ENCODE measurements around the gene MBD5.

MBD5 gene

DNA sequence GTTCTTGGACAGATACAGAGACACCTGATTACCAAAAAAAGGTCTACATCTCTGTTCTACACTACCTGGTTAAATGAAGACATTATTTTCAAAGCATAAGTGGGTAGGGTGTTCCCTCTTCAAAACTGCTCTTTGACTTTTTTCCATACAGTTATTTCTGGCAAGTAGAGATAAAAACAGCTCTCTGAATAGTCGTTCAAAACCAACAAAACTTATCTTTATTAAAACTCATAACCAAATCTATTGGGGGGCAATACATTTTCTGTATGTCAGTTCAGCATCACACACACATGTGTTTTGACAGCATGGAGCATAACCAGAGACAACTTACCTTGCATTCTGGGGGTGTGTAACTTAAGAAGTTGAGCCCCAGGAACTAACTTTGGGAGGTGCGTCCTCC, 474.7 kb downstream of the MBD5 start:
- Histone ChIP-seq H3K79me1 (ENCODE audit: low read depth, low read length) (peaks cover 2% of the 10 kb centered on the region), H3K4me3 (ENCODE audit: low read length in 2 of 2) (no peak overlapping the region), H3K18ac (ENCODE audit: low read length) (no peak overlapping the region), H3K4me2 (ENCODE audit: insufficient read depth, low read length, poor library complexity, severe bottlenecking) (no peak overlapping the region), H3K27ac (replicated peaks; ENCODE audit: low read length) (no peak overlapping the region), H3K36me3 (replicated peaks in 1 of 2; ENCODE audit: control insufficient read depth in 2 of 2, insufficient read depth in 2 of 2, low read length in 2 of 2) (peaks cover 0 to 2% of the 10 kb centered on the region in 2 donors), H3K4ac (ENCODE audit: low read length) (no peak overlapping the region), H3K27me3 (ENCODE audit: control insufficient read depth in 3 of 3, insufficient read depth in 3 of 3, low read depth in 1 of 3, low read length in 3 of 3) (no peaks in the 10 kb centered on the region), H2AK5ac (ENCODE audit: low read depth, low read length) (no peak overlapping the region), H2BK12ac (ENCODE audit: low read length) (no peak overlapping the region), H3K9me3 (replicated peaks in 1 of 2; ENCODE audit: control insufficient read depth in 2 of 2, insufficient read depth in 1 of 2, low read depth in 1 of 2, low read length in 2 of 2) (no peaks in the 10 kb centered on the region), H2BK5ac (ENCODE audit: low read length) (no peak overlapping the region), H3K9ac (ENCODE audit: low read depth, low read length, poor library complexity) (no peak overlapping the region), H2BK15ac (ENCODE audit: low read length) (no peak overlapping the region), H3K4me1 (ENCODE audit: control insufficient read depth in 2 of 2, insufficient read depth in 1 of 2, low read depth in 1 of 2, low read length in 2 of 2) (no peaks in the 10 kb centered on the region), H3K23ac (ENCODE audit: low read depth, low read length, poor library complexity) (no peak overlapping the region), H2BK120ac (ENCODE audit: low read depth, low read length) (no peak overlapping the region), H4K8ac (ENCODE audit: low read depth, low read length) (no peak overlapping the region), H4K91ac (ENCODE audit: low read depth, low read length, poor library complexity) (no peak overlapping the region), H2AFZ (ENCODE audit: low read length) (no peak overlapping the region), H3K14ac (ENCODE audit: low read length) (no peak overlapping the region)
- DNase-seq (ENCODE audit: low spot score): no peak
- no CpG with 5 or more reads among the region's 2 CpGs for WGBS, 2 donors (ENCODE audit: extremely low coverage in 2 of 2, insufficient read length in 2 of 2, insufficient replicate concordance in 1 of 2)

- no CpG with 5 or more reads among the region's 1 CpG for WGBS, 2 donors (ENCODE audit: extremely low coverage in 2 of 2, insufficient read length in 2 of 2, insufficient replicate concordance in 1 of 2)
- no peaks in the 10 kb centered on the region for H3K9me3 ChIP-seq (replicated peaks in 1 of 2; ENCODE audit: control insufficient read depth in 2 of 2, insufficient read depth in 1 of 2, low read depth in 1 of 2, low read length in 2 of 2)
- H3K18ac ChIP-seq (ENCODE audit: low read length): no peak overlapping the region
- H3K9ac ChIP-seq (ENCODE audit: low read depth, low read length, poor library complexity): no peak overlapping the region
- H3K27me3 ChIP-seq (ENCODE audit: control insufficient read depth in 3 of 3, insufficient read depth in 3 of 3, low read depth in 1 of 3, low read length in 3 of 3): no peaks in the 10 kb centered on the region
- H2BK5ac ChIP-seq (ENCODE audit: low read length): no peak overlapping the region
- no peak overlapping the region for H2AK5ac ChIP-seq (ENCODE audit: low read depth, low read length)
- no peak overlapping the region for H4K91ac ChIP-seq (ENCODE audit: low read depth, low read length, poor library complexity)
- no peak overlapping the region for H2AFZ ChIP-seq (ENCODE audit: low read length)
- no peak for DNase-seq (ENCODE audit: low spot score)
- no peak overlapping the region for H3K4ac ChIP-seq (ENCODE audit: low read length)
- no peak overlapping the region for H2BK12ac ChIP-seq (ENCODE audit: low read length)
- H3K27ac ChIP-seq (replicated peaks; ENCODE audit: low read length): no peak overlapping the region
- H3K23ac ChIP-seq (ENCODE audit: low read depth, low read length, poor library complexity): no peak overlapping the region
- H3K4me1 ChIP-seq (ENCODE audit: control insufficient read depth in 2 of 2, insufficient read depth in 1 of 2, low read depth in 1 of 2, low read length in 2 of 2): peaks cover 0 to 5% of the 10 kb centered on the region in 2 donors
- no peak overlapping the region for H3K14ac ChIP-seq (ENCODE audit: low read length)
- H2BK15ac ChIP-seq (ENCODE audit: low read length): no peak overlapping the region
- no peak overlapping the region for H4K8ac ChIP-seq (ENCODE audit: low read depth, low read length)
- no peak overlapping the region for H2BK120ac ChIP-seq (ENCODE audit: low read depth, low read length)
- H3K79me1 ChIP-seq (ENCODE audit: low read depth, low read length): no peaks in the 10 kb centered on the region
- H3K4me2 ChIP-seq (ENCODE audit: insufficient read depth, low read length, poor library complexity, severe bottlenecking): no peak overlapping the region
- H3K36me3 ChIP-seq (replicated peaks in 1 of 2; ENCODE audit: control insufficient read depth in 2 of 2, insufficient read depth in 2 of 2, low read length in 2 of 2): no peaks in the 10 kb centered on the region
- no peak overlapping the region for H3K4me3 ChIP-seq (ENCODE audit: low read length in 2 of 2)
Observed at GRCh38 chr2:148501545-148501944, 480.7 kb downstream of the MBD5 start.

DNA sequence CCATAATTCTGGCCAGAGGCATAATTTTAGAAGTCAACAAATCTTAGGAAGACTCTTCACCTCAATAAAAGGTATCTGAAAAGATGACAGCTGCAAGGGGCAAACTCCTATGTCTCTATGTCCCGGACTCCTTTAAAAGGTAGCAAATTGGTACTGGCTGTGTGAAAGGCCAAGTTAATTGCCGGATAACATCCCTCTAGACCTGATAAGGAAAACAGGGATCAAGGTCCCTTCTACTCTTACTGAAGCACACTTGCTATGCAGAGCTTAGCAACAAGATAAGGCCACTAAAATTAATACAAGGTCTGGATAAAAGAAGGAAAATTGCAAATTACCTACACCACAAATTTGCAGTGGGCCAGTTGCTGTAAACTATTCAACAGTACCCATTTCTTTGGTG, 482.6 kb downstream of the MBD5 start:
- no CpG with 5 or more reads among the region's 2 CpGs for WGBS, 2 donors (ENCODE audit: extremely low coverage in 2 of 2, insufficient read length in 2 of 2, insufficient replicate concordance in 1 of 2)

GRCh38 chr2:148507970-148508369, 487.1 kb downstream of the MBD5 start:
- H3K23ac ChIP-seq (ENCODE audit: low read depth, low read length, poor library complexity): no peak overlapping the region
- no peaks in the 10 kb centered on the region for H3K9me3 ChIP-seq (replicated peaks in 1 of 2; ENCODE audit: control insufficient read depth in 2 of 2, insufficient read depth in 1 of 2, low read depth in 1 of 2, low read length in 2 of 2)
- H3K27ac ChIP-seq (replicated peaks; ENCODE audit: low read length): no peak overlapping the region
- no peak overlapping the region for H4K91ac ChIP-seq (ENCODE audit: low read depth, low read length, poor library complexity)
- H3K79me1 ChIP-seq (ENCODE audit: low read depth, low read length): no peaks in the 10 kb centered on the region
- H3K27me3 ChIP-seq (ENCODE audit: control insufficient read depth in 3 of 3, insufficient read depth in 3 of 3, low read depth in 1 of 3, low read length in 3 of 3): no peaks in the 10 kb centered on the region
- H3K4me2 ChIP-seq (ENCODE audit: insufficient read depth, low read length, poor library complexity, severe bottlenecking): no peak overlapping the region
- no peak overlapping the region for H3K14ac ChIP-seq (ENCODE audit: low read length)
- no peak overlapping the region for H2BK5ac ChIP-seq (ENCODE audit: low read length)
- H3K4ac ChIP-seq (ENCODE audit: low read length): no peak overlapping the region
- no peak overlapping the region for H2AFZ ChIP-seq (ENCODE audit: low read length)
- H3K4me1 ChIP-seq (ENCODE audit: control insufficient read depth in 2 of 2, insufficient read depth in 1 of 2, low read depth in 1 of 2, low read length in 2 of 2): peaks cover 0 to 4% of the 10 kb centered on the region in 2 donors
- no peak overlapping the region for H3K18ac ChIP-seq (ENCODE audit: low read length)
- no peak overlapping the region for H2BK120ac ChIP-seq (ENCODE audit: low read depth, low read length)
- no CpG with 5 or more reads among the region's 3 CpGs for WGBS, 2 donors (ENCODE audit: extremely low coverage in 2 of 2, insufficient read length in 2 of 2, insufficient replicate concordance in 1 of 2)
- DNase-seq (ENCODE audit: low spot score): no peak
- no peak overlapping the region for H2BK12ac ChIP-seq (ENCODE audit: low read length)
- H3K9ac ChIP-seq (ENCODE audit: low read depth, low read length, poor library complexity): no peak overlapping the region
- peaks cover 0 to 2% of the 10 kb centered on the region in 2 donors for H3K36me3 ChIP-seq (replicated peaks in 1 of 2; ENCODE audit: control insufficient read depth in 2 of 2, insufficient read depth in 2 of 2, low read length in 2 of 2)
- no peak overlapping the region for H2AK5ac ChIP-seq (ENCODE audit: low read depth, low read length)
- H2BK15ac ChIP-seq (ENCODE audit: low read length): no peak overlapping the region
- H4K8ac ChIP-seq (ENCODE audit: low read depth, low read length): no peak overlapping the region
- H3K4me3 ChIP-seq (ENCODE audit: low read length in 2 of 2): no peak overlapping the region

More for the DNA sequence above, 482.6 kb downstream of the MBD5 start:
- Histone ChIP-seq H3K18ac (ENCODE audit: low read length) (no peak overlapping the region), H2AFZ (ENCODE audit: low read length) (no peak overlapping the region), H3K27ac (replicated peaks; ENCODE audit: low read length) (no peak overlapping the region), H3K4me3 (ENCODE audit: low read length in 2 of 2) (no peak overlapping the region), H3K36me3 (replicated peaks in 1 of 2; ENCODE audit: control insufficient read depth in 2 of 2, insufficient read depth in 2 of 2, low read length in 2 of 2) (no peaks in the 10 kb centered on the region), H2BK120ac (ENCODE audit: low read depth, low read length) (no peak overlapping the region), H3K27me3 (ENCODE audit: control insufficient read depth in 3 of 3, insufficient read depth in 3 of 3, low read depth in 1 of 3, low read length in 3 of 3) (no peaks in the 10 kb centered on the region), H3K79me1 (ENCODE audit: low read depth, low read length) (no peaks in the 10 kb centered on the region), H4K8ac (ENCODE audit: low read depth, low read length) (no peak overlapping the region), H2BK12ac (ENCODE audit: low read length) (no peak overlapping the region), H3K14ac (ENCODE audit: low read length) (no peak overlapping the region), H3K4ac (ENCODE audit: low read length) (no peak overlapping the region), H2AK5ac (ENCODE audit: low read depth, low read length) (no peak overlapping the region), H3K9ac (ENCODE audit: low read depth, low read length, poor library complexity) (no peak overlapping the region), H3K23ac (ENCODE audit: low read depth, low read length, poor library complexity) (no peak overlapping the region), H3K4me2 (ENCODE audit: insufficient read depth, low read length, poor library complexity, severe bottlenecking) (no peak overlapping the region), H2BK5ac (ENCODE audit: low read length) (no peak overlapping the region), H2BK15ac (ENCODE audit: low read length) (no peak overlapping the region), H4K91ac (ENCODE audit: low read depth, low read length, poor library complexity) (no peak overlapping the region), H3K9me3 (replicated peaks in 1 of 2; ENCODE audit: control insufficient read depth in 2 of 2, insufficient read depth in 1 of 2, low read depth in 1 of 2, low read length in 2 of 2) (no peaks in the 10 kb centered on the region), H3K4me1 (ENCODE audit: control insufficient read depth in 2 of 2, insufficient read depth in 1 of 2, low read depth in 1 of 2, low read length in 2 of 2) (peaks cover 0 to 5% of the 10 kb centered on the region in 2 donors)
- no peak for DNase-seq (ENCODE audit: low spot score)
